Measurements from ENCODE around the gene ASS1.
A peak's percentile ranks its signal among the peaks of the same experiment; 100 is the strongest.

The ASS1 gene

DNA sequence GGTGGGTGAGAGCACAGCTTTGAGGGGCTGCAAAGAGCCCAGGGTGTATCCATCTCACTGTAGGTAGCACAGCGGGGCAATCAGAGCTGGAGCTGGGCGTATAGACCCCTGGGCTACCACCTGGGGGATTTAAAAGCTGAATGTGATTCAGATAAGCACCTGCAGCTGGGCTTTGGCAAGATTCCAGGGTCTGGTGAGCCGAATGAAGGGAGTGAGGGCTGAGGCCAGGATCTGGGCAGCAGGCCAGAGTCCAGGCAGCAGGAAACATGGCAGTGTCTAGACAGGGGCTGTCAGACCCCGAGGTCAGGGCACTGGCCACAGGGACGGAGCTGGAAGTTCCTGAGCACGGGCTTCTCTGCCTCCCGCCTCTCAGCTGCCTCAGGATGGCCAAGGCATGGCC lies 8.7 kb downstream of the ASS1 start:
- no peak for TF ChIP-seq CTCF (conservative IDR thresholded peaks at IDR 0.05; ENCODE audit: control insufficient read depth, insufficient read depth, low read depth, low read length)
- no peak overlapping the region for H3K4me3 ChIP-seq (ENCODE audit: control insufficient read depth, low read depth, low read length)
- peak; percentile 14 for DNase-seq (ENCODE audit: low read depth)

- no peak for DNase-seq (ENCODE audit: low read depth)
- H3K4me3 ChIP-seq (ENCODE audit: control insufficient read depth, low read depth, low read length), result no peak overlapping the region
- TF ChIP-seq CTCF (conservative IDR thresholded peaks at IDR 0.05; ENCODE audit: control insufficient read depth, insufficient read depth, low read depth, low read length), result no peak
Measured at GRCh38 chr9:130454096-130454811, 9.5 kb downstream of the ASS1 start.

GRCh38 chr9:130454812-130455325 lies 10.1 kb downstream of the ASS1 start:
- TF ChIP-seq CTCF (conservative IDR thresholded peaks at IDR 0.05; ENCODE audit: control insufficient read depth, insufficient read depth, low read depth, low read length), result no peak
- H3K4me3 ChIP-seq (ENCODE audit: control insufficient read depth, low read depth, low read length), result no peak overlapping the region

GRCh38 chr9:130458027-130458803 lies 13.5 kb downstream of the ASS1 start:
- no peak for DNase-seq (ENCODE audit: low read depth)
- H3K4me3 ChIP-seq (ENCODE audit: control insufficient read depth, low read depth, low read length), result no peak overlapping the region
- TF ChIP-seq CTCF (conservative IDR thresholded peaks at IDR 0.05; ENCODE audit: control insufficient read depth, insufficient read depth, low read depth, low read length), result no peak

More at GRCh38 chr9:130454812-130455325, 10.1 kb downstream of the ASS1 start:
- no peak for DNase-seq (ENCODE audit: low read depth)

GRCh38 chr9:130458804-130459067 lies 14.0 kb downstream of the ASS1 start:
- no peak for TF ChIP-seq CTCF (conservative IDR thresholded peaks at IDR 0.05; ENCODE audit: control insufficient read depth, insufficient read depth, low read depth, low read length)
- H3K4me3 ChIP-seq (ENCODE audit: control insufficient read depth, low read depth, low read length), result no peak overlapping the region
- DNase-seq (ENCODE audit: low read depth), result no peak

DNA sequence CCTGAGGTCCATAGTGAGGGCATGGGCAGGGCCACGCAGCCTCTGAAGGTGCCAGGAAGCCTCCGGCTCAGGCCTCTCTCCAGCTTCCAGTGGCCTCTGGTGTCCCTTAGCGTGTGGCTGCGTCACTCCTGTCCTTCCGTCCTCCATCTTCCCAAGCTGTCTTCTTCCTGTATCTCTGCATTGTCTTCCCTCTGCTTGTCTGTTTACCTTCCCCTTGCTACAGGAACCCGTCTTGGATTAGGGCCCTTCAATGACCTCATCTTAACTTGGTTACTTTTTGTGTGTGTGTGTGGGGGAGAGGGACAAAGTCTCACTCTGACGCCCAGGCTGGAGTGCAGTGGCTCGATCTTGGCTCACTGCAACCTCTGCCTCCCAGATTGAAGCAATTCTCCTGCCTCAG lies 14.4 kb downstream of the ASS1 start:
- TF ChIP-seq CTCF (conservative IDR thresholded peaks at IDR 0.05; ENCODE audit: control insufficient read depth, insufficient read depth, low read depth, low read length), result no peak
- DNase-seq (ENCODE audit: low read depth), result no peak
- H3K4me3 ChIP-seq (ENCODE audit: control insufficient read depth, low read depth, low read length), result no peak overlapping the region
